PC-9 (cell line): ENCODE measurements around the gene NUDT1. TPM values are rescaled to one million over a fixed set of nuclear protein-coding genes. Genes with fewer than 3 reads are reported as not detected.

ENCODE experiments used
- BruUV-seq: library from RNA; stranded (reverse); fragments of 400-500 nt; replicated peaks from 2 replicates; lab custom pipeline; 2021; lab: Mats Ljungman, UMichigan
- CTCF ChIA-PET: fragments of 300-600 bp; sonication (Branson Sonifier 250); formaldehyde crosslinking; loops from one replicate; lab custom pipeline; 2022; ENCODE audit warnings: antibody characterized with exemption; lab: Charles Lee
- POLR2A ChIA-PET: fragments of 300-600 bp; sonication (Branson Sonifier 250); formaldehyde crosslinking; loops from one replicate; lab custom pipeline; 2022; ENCODE audit warnings: antibody characterized with exemption; ENCODE audit not compliant: unreplicated experiment; lab: Charles Lee
- DNase-seq, 2 experiments: peaks; one replicate each; pipeline versions ENCODE4 v3.0.0 to v3.0.0-alpha.2; 2015 to 2022; ENCODE audit warnings: mixed read lengths in 1 of 2
- H2AFZ ChIP-seq: fragments of 200-600 bp; sonication (generic); 2 replicates; pipeline ENCODE4 v1.8.1; 2017; ENCODE audit warnings: antibody characterized with exemption
- H3F3A ChIP-seq: fragments of 200-600 bp; sonication (generic); 2 replicates; pipeline ENCODE4 v1.8.1; 2017; ENCODE audit warnings: antibody characterized with exemption, mild to moderate bottlenecking, low read depth; ENCODE audit not compliant: insufficient read depth
- H3K27ac ChIP-seq: fragments of 200-600 bp; sonication (generic); 2 replicates; pipeline ENCODE4 v1.6.1; 2016; ENCODE audit warnings: mixed run types
- H3K27me3 ChIP-seq: fragments of 200-600 bp; sonication (generic); 2 replicates; pipeline ENCODE4 v1.6.1; 2016; ENCODE audit warnings: low read depth, mixed run types; ENCODE audit not compliant: insufficient read depth
- H3K36me3 ChIP-seq: fragments of 200-600 bp; sonication (generic); 2 replicates; pipeline ENCODE4 v1.6.1; 2016; ENCODE audit warnings: low read depth, mixed run types
- H3K4me1 ChIP-seq: fragments of 200-600 bp; sonication (generic); replicated peaks from 2 replicates; pipeline ENCODE4 v1.6.1; 2016; ENCODE audit warnings: mixed run types; ENCODE audit not compliant: insufficient read depth
- H3K4me2 ChIP-seq: fragments of 200-600 bp; sonication (generic); 2 replicates; pipeline ENCODE4 v1.6.1; 2017; ENCODE audit warnings: mixed run types
- H3K4me3 ChIP-seq: fragments of 200-600 bp; sonication (generic); 2 replicates; pipeline ENCODE4 v1.6.1; 2016; ENCODE audit warnings: mixed run types
- H3K79me2 ChIP-seq: fragments of 200-600 bp; sonication (generic); 2 replicates; pipeline ENCODE4 v1.6.1; 2017; ENCODE audit warnings: low read depth, mixed run types
- H3K9me2 ChIP-seq: fragments of 200-600 bp; sonication (generic); 2 replicates; pipeline ENCODE4 v1.8.1; 2017; ENCODE audit warnings: mild to moderate bottlenecking; ENCODE audit not compliant: insufficient read depth
- H3K9me3 ChIP-seq: fragments of 200-600 bp; sonication (generic); 2 replicates; pipeline ENCODE4 v1.8.1; 2016; ENCODE audit warnings: low read depth; ENCODE audit not compliant: insufficient read depth
- H4K20me1 ChIP-seq: fragments of 200-600 bp; sonication (generic); 2 replicates; pipeline ENCODE4 v1.8.1; 2017; ENCODE audit not compliant: insufficient read depth
- CTCF ChIP-seq: fragments of 200-600 bp; sonication (generic); conservative IDR thresholded peaks from 2 replicates; pipeline ENCODE4 v1.6.1; 2017; ENCODE audit warnings: mixed run types, antibody characterized with exemption, mild to moderate bottlenecking, moderate library complexity
- EZH2 ChIP-seq: fragments of 200-600 bp; sonication (generic); IDR thresholded peaks from 2 replicates; pipeline ENCODE4 v1.8.0; 2017; ENCODE audit warnings: antibody characterized with exemption, low read depth
- intact Hi-C: fragments of 100-400 bp; cut with micrococcal nuclease; formaldehyde crosslinking; loops from one replicate; pipeline ENCODE4 v1.10.0; 2022; ENCODE audit not compliant: unreplicated experiment
- total RNA-seq: library from RNA; stranded (reverse); gene quantifications from 2 replicates; pipeline ENCODE4 v1.2.3, GENCODE V29; 2021

The NUDT1 gene
- total RNA-seq, 1 experiment from 2014 or later = 63.9 TPM

GRCh38 chr7:2229467-2229866 is 12.6 kb upstream of the NUDT1 start:
- no peak overlapping the region for H3K4me2 ChIP-seq

GRCh38 chr7:2230226-2230625 is 11.8 kb upstream of the NUDT1 start:
- ChIA-PET POLR2A (no interaction called here), CTCF (no interaction called here)
- TF ChIP-seq CTCF (no peak), EZH2 (no peak)
- Histone ChIP-seq H3K4me2 (no peak overlapping the region), H3K36me3 (peaks cover 21% of the 10 kb centered on the region), H3F3A (peaks cover 31% of the 10 kb centered on the region), H2AFZ (no peak overlapping the region), H3K4me1 (peaks cover 16% of the 10 kb centered on the region), H3K27me3 (no peaks in the 10 kb centered on the region), H3K27ac (no peak overlapping the region), H3K9me3 (no peaks in the 10 kb centered on the region), H3K9me2 (no peaks in the 10 kb centered on the region), H3K79me2 (peaks cover 31% of the 10 kb centered on the region), H3K4me3 (no peak overlapping the region), H4K20me1 (peaks cover 15% of the 10 kb centered on the region)
- DNase-seq = no peak
- intact Hi-C loops = no loop called here
- BruUV-seq = no TSS peak

More at GRCh38 chr7:2229467-2229866, 12.6 kb upstream of the NUDT1 start:
- ChIA-PET CTCF (no interaction called here), POLR2A (no interaction called here)
- H3K9me3 ChIP-seq = no peaks in the 10 kb centered on the region
- peaks cover 16% of the 10 kb centered on the region for H3K4me1 ChIP-seq
- H3F3A ChIP-seq = peaks cover 23% of the 10 kb centered on the region
- DNase-seq = no peak
- intact Hi-C loops = loop anchor here (5.0 to 10.0 kb wide), 2 partner anchors 118 to 295 kb away; no protein-coding TSS in a partner anchor
- peaks cover 20% of the 10 kb centered on the region for H3K36me3 ChIP-seq
- no peak overlapping the region for H2AFZ ChIP-seq
- no peaks in the 10 kb centered on the region for H3K9me2 ChIP-seq
- peaks cover 31% of the 10 kb centered on the region for H3K79me2 ChIP-seq
- H3K4me3 ChIP-seq = no peak overlapping the region
- H4K20me1 ChIP-seq = peaks cover 15% of the 10 kb centered on the region
- TF ChIP-seq EZH2 (no peak), CTCF (no peak)
- no TSS peak for BruUV-seq
- H3K27ac ChIP-seq = no peak overlapping the region
- H3K27me3 ChIP-seq = no peaks in the 10 kb centered on the region

- intact Hi-C loops = no loop called here
- H3K27ac ChIP-seq = no peak overlapping the region
- peaks cover 36% of the 10 kb centered on the region for H3F3A ChIP-seq
- no peak overlapping the region; the same call in 1 of the 2 replicates for H3K4me2 ChIP-seq
- peaks cover 31% of the 10 kb centered on the region for H3K79me2 ChIP-seq
- CTCF ChIA-PET = no interaction called here
- no peak for DNase-seq
- no peak overlapping the region for H2AFZ ChIP-seq
- no peak overlapping the region for H3K4me3 ChIP-seq
- POLR2A ChIA-PET = no interaction called here
- no TSS peak for BruUV-seq
- peaks cover 15% of the 10 kb centered on the region for H4K20me1 ChIP-seq
- H3K27me3 ChIP-seq = no peaks in the 10 kb centered on the region
- no peak for TF ChIP-seq EZH2
- TF ChIP-seq CTCF = no peak
- H3K9me2 ChIP-seq = no peaks in the 10 kb centered on the region
- no peaks in the 10 kb centered on the region for H3K9me3 ChIP-seq
- H3K4me1 ChIP-seq = peaks cover 16% of the 10 kb centered on the region
- peaks cover 21% of the 10 kb centered on the region for H3K36me3 ChIP-seq
Measured at GRCh38 chr7:2230882-2231281, 11.1 kb upstream of the NUDT1 start.
